Prostate gland (tissue), 2 donors: ENCODE data around the gene AGAP5.
"Not testable (repeated sequence)": the region's sequence is repeated elsewhere in the genome, so short reads cannot be mapped to it uniquely, and the experiment has no call there.

Experiments used
- POLR2A ChIP-seq: fragments of 450-650 bp; IDR thresholded peaks from one replicate; pipeline ENCODE4 v1.6.1; 2016; ENCODE audit warnings: antibody characterized with exemption, mild to moderate bottlenecking
- POLR2AphosphoS5 ChIP-seq: sonication (generic); formaldehyde crosslinking; IDR thresholded peaks from one replicate; pipeline ENCODE4 v1.6.1; 2017; ENCODE audit warnings: antibody characterized with exemption
- TF ChIP-seq, protein P1 (sequence below), 4 experiments: fragments of 200-600 bp in 2 of 4; fragments of 450-650 bp in 2 of 4; sonication (generic) in 2 of 4; IDR thresholded peaks; 1 replicate in 3 of 4; 2 replicates in 1 of 4; pipeline ENCODE4 v1.5.1; 2016 to 2019; ENCODE audit warnings: antibody characterized with exemption in 4 of 4, mild to moderate bottlenecking in 2 of 4, moderate library complexity in 2 of 4

DNA sequence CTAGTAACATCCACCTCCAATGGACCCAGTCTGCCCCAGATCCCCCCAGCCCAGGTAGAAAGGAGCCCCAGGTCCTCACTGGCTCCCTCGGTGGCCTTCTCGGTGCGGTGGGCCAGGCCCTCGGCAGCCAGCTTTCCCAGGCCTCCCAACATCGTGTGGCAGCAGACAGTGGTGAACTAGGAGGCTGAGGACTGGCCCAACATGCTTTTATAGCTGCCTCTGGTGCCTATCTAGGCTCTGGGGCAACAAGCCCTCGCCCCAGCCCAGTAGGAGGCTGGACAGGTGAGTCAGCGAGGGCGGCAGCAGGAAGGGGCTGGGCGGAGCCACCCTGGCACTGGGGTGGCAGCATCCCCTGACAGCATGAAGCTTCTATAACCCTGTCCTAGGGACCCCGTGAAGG lies 34.3 kb downstream of the AGAP5 start:
- TF ChIP-seq, protein P1, sequence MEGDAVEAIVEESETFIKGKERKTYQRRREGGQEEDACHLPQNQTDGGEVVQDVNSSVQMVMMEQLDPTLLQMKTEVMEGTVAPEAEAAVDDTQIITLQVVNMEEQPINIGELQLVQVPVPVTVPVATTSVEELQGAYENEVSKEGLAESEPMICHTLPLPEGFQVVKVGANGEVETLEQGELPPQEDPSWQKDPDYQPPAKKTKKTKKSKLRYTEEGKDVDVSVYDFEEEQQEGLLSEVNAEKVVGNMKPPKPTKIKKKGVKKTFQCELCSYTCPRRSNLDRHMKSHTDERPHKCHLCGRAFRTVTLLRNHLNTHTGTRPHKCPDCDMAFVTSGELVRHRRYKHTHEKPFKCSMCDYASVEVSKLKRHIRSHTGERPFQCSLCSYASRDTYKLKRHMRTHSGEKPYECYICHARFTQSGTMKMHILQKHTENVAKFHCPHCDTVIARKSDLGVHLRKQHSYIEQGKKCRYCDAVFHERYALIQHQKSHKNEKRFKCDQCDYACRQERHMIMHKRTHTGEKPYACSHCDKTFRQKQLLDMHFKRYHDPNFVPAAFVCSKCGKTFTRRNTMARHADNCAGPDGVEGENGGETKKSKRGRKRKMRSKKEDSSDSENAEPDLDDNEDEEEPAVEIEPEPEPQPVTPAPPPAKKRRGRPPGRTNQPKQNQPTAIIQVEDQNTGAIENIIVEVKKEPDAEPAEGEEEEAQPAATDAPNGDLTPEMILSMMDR (IDR thresholded peaks at IDR 0.05), result not testable (repeated sequence)
- not testable (repeated sequence) for TF ChIP-seq POLR2AphosphoS5, POLR2A
